Central memory CD8-positive, alpha-beta T cell (primary cell): Measurements from ENCODE around the gene AASDHPPT.
A peak's percentile ranks its signal among the peaks of the same experiment; 100 is the strongest.
"Not testable (repeated sequence)": the region's sequence is repeated elsewhere in the genome, so short reads cannot be mapped to it uniquely, and the experiment has no call there.

Experiments
- ATAC-seq: fragments of 150-1000 bp; cut with Tn5 transposase; replicated peaks from 2 replicates; pipeline ENCODE4 v1.10.0; 2022; ENCODE audit warnings: mild to moderate bottlenecking, moderate FRiP score, moderate number of reproducible peaks; ENCODE audit not compliant: poor library complexity, severe bottlenecking; ENCODE audit errors: extremely low read depth
- DNase-seq, 2 donors: peaks; one replicate each; pipeline ENCODE4 v3.0.0; 2021; ENCODE audit warnings: low spot score in 2 of 2
- H3K27ac Mint-ChIP-seq: one replicate; pipeline ENCODE4 v1.8.0; 2022; ENCODE audit warnings: low read depth, mild to moderate bottlenecking, moderate library complexity, mixed read lengths
- H3K27me3 Mint-ChIP-seq: one replicate; pipeline ENCODE4 v1.8.0; 2022; ENCODE audit warnings: mixed read lengths
- H3K36me3 Mint-ChIP-seq: one replicate; pipeline ENCODE4 v1.8.0; 2022; ENCODE audit warnings: mild to moderate bottlenecking, moderate library complexity, mixed read lengths; ENCODE audit not compliant: insufficient read depth
- H3K4me1 Mint-ChIP-seq: one replicate; pipeline ENCODE4 v1.8.0; 2022; ENCODE audit warnings: mixed read lengths
- H3K4me3 Mint-ChIP-seq: one replicate; pipeline ENCODE4 v1.8.0; 2022; ENCODE audit warnings: mild to moderate bottlenecking, moderate library complexity, mixed read lengths
- H3K9me3 Mint-ChIP-seq: one replicate; pipeline ENCODE4 v1.8.0; 2022; ENCODE audit warnings: mixed read lengths

AASDHPPT gene

GRCh38 chr11:106077609-106078455 is at the start of gene AASDHPPT:
Gene AASDHPPT, plus strand, starts transcription at chr11:106077662. Its CDS starts 49 bp downstream, at chr11:106077711.
- peak within 1 kb of the TSS; percentile 95 for H3K4me3 Mint-ChIP-seq
- ATAC-seq (peak; percentile 12), DNase-seq (no peak)
- peak within 1 kb of the TSS; percentile 95 for H3K27ac Mint-ChIP-seq
- H3K4me1 Mint-ChIP-seq = peaks cover 63% of the 10 kb centered on the region
- peaks cover 32% of the 10 kb centered on the region for H3K36me3 Mint-ChIP-seq
- no peaks in the 10 kb centered on the region for H3K27me3 Mint-ChIP-seq
- no peaks in the 10 kb centered on the region for H3K9me3 Mint-ChIP-seq

DNA sequence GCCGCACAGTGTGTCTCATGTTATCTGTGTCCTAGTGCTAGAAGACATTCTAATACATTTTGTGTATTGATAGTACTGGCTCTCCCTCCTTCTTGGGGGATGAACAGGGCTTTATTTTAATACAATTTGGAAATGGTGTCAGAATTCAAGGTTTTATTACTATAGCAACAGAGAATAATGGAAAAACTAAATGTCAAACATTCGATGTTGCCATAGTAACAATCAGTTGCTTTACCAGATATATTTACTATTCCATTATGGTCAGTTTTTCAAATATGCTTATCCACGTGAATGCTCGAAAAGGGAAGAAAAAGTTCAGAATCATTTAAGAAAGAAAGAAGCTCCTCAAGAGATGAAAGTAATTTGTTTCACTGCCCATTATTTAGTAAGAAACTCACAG is 46.9 kb upstream of the AASDHPPT start:
- no peaks in the 10 kb centered on the region for H3K4me1 Mint-ChIP-seq
- peaks cover 47% of the 10 kb centered on the region for H3K27me3 Mint-ChIP-seq
- no peak overlapping the region for H3K27ac Mint-ChIP-seq
- ATAC-seq (no peak), DNase-seq (no peak)
- H3K4me3 Mint-ChIP-seq = no peak overlapping the region
- H3K36me3 Mint-ChIP-seq = no peaks in the 10 kb centered on the region
- H3K9me3 Mint-ChIP-seq = no peaks in the 10 kb centered on the region

- no peaks in the 10 kb centered on the region for H3K36me3 Mint-ChIP-seq
- no peaks in the 10 kb centered on the region for H3K9me3 Mint-ChIP-seq
- no peaks in the 10 kb centered on the region for H3K4me1 Mint-ChIP-seq
- peaks cover 51% of the 10 kb centered on the region for H3K27me3 Mint-ChIP-seq
- no peak overlapping the region for H3K27ac Mint-ChIP-seq
- no peak for ATAC-seq
- no peak overlapping the region for H3K4me3 Mint-ChIP-seq
- no peak for DNase-seq
Observed at GRCh38 chr11:106031202-106031810, 46.2 kb upstream of the AASDHPPT start.

GRCh38 chr11:106031936-106032335 is 45.5 kb upstream of the AASDHPPT start:
- Mint-ChIP-seq H3K4me1 (no peaks in the 10 kb centered on the region), H3K9me3 (no peaks in the 10 kb centered on the region), H3K27me3 (peaks cover 51% of the 10 kb centered on the region), H3K4me3 (no peak overlapping the region), H3K27ac (no peak overlapping the region), H3K36me3 (no peaks in the 10 kb centered on the region)
- ATAC-seq (no peak), DNase-seq (no peak)

DNA sequence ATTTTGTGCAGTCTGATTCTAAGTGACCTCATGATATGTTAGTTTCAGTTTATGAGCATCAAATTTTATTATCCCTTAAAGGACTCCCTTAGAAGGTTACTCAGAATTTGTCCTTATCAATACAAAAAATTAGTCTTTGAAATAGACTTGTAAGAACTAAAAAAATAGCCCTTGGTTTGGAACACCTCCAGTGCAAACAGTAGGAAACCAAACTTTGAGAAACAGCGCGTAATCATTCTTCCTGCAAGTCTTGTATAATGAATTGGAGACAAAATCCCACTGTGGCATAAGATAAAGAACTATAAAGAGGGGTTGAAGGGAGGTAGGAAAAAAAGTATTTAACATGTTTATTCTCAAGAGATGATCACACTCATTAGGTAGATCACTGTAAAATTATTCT is 44.6 kb upstream of the AASDHPPT start:
- no peaks in the 10 kb centered on the region for H3K4me1 Mint-ChIP-seq
- H3K27me3 Mint-ChIP-seq = peaks cover 55% of the 10 kb centered on the region
- H3K9me3 Mint-ChIP-seq = no peaks in the 10 kb centered on the region
- ATAC-seq (no peak), DNase-seq (no peak)
- no peaks in the 10 kb centered on the region for H3K36me3 Mint-ChIP-seq
- H3K27ac Mint-ChIP-seq = no peak overlapping the region
- H3K4me3 Mint-ChIP-seq = no peak overlapping the region

DNA sequence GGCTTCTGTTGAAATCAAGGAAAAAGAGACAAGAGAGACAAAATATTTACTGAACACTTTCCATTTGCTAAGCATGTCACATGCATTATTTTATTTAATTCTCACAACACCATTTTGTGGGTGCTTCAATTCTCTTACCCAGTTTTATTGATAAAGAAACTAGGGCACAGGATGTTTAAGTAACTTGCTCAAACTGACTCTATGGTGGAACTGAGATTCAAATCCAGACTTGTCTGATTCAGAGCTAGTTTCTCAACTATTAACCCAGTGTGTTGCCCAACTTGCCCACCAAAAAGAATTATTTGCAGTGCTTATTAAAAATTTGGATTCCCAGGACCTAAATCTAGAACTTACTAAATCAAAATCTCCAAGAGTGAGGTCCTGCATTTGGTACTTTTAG is 33.9 kb upstream of the AASDHPPT start:
- ATAC-seq (no peak), DNase-seq (no peak)
- H3K4me1 Mint-ChIP-seq = no peaks in the 10 kb centered on the region
- H3K27me3 Mint-ChIP-seq = peaks cover 31% of the 10 kb centered on the region
- no peaks in the 10 kb centered on the region for H3K36me3 Mint-ChIP-seq
- no peaks in the 10 kb centered on the region for H3K9me3 Mint-ChIP-seq
- no peak overlapping the region for H3K27ac Mint-ChIP-seq
- no peak overlapping the region for H3K4me3 Mint-ChIP-seq

GRCh38 chr11:106047631-106048030 is 29.8 kb upstream of the AASDHPPT start:
- no peak overlapping the region for H3K27ac Mint-ChIP-seq
- ATAC-seq = no peak
- H3K9me3 Mint-ChIP-seq = no peaks in the 10 kb centered on the region
- no peak for DNase-seq
- H3K4me1 Mint-ChIP-seq = no peaks in the 10 kb centered on the region
- H3K27me3 Mint-ChIP-seq = peaks cover 8% of the 10 kb centered on the region
- H3K36me3 Mint-ChIP-seq = no peaks in the 10 kb centered on the region
- H3K4me3 Mint-ChIP-seq = no peak overlapping the region

- no peak for ATAC-seq
- Mint-ChIP-seq H3K36me3 (no peaks in the 10 kb centered on the region), H3K27ac (no peak overlapping the region)
Observed at GRCh38 chr11:106049727-106050476, 27.6 kb upstream of the AASDHPPT start.

DNA sequence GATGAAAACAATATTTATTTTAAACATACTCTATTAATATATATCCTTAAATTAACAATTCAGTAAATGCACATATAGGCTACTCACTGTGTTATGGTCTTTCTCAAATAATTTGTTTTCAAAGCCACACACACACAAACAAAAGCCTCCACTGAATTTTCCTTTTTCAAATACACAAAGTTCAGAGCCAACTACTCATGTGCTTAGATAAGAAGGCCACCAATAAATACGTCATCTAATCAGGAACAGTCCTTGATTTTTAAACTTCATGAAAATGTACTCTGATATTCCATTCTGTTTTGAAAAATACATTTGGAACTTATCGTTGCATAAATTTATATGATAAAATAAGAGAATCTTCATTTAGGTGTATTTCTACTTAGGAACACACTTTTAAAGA is 26.4 kb upstream of the AASDHPPT start:
- no peaks in the 10 kb centered on the region for H3K9me3 Mint-ChIP-seq
- no peaks in the 10 kb centered on the region for H3K27me3 Mint-ChIP-seq

More at GRCh38 chr11:106049727-106050476, 27.6 kb upstream of the AASDHPPT start:
- no peak for DNase-seq
- Mint-ChIP-seq H3K4me1 (no peaks in the 10 kb centered on the region), H3K27me3 (no peaks in the 10 kb centered on the region), H3K4me3 (no peak overlapping the region), H3K9me3 (no peaks in the 10 kb centered on the region)

GRCh38 chr11:106058377-106058776 is 19.1 kb upstream of the AASDHPPT start:
- DNase-seq, H3K9me3 Mint-ChIP-seq, H3K27ac Mint-ChIP-seq, H3K27me3 Mint-ChIP-seq, ATAC-seq, H3K4me3 Mint-ChIP-seq: not testable (repeated sequence)
- H3K36me3 Mint-ChIP-seq = peaks cover 15% of the 10 kb centered on the region
- peaks cover 21% of the 10 kb centered on the region for H3K4me1 Mint-ChIP-seq

More for the DNA sequence above, 26.4 kb upstream of the AASDHPPT start:
- no peak overlapping the region for H3K27ac Mint-ChIP-seq
- H3K4me1 Mint-ChIP-seq = no peaks in the 10 kb centered on the region
- no peaks in the 10 kb centered on the region for H3K36me3 Mint-ChIP-seq
- H3K4me3 Mint-ChIP-seq = no peak overlapping the region
- ATAC-seq (no peak), DNase-seq (no peak)

GRCh38 chr11:106059617-106060016 is 17.8 kb upstream of the AASDHPPT start:
- Mint-ChIP-seq H3K4me3 (no peak overlapping the region), H3K4me1 (peaks cover 21% of the 10 kb centered on the region), H3K9me3 (no peaks in the 10 kb centered on the region), H3K36me3 (peaks cover 16% of the 10 kb centered on the region), H3K27ac (no peak overlapping the region), H3K27me3 (no peaks in the 10 kb centered on the region)
- ATAC-seq = no peak
- DNase-seq = no peak

DNA sequence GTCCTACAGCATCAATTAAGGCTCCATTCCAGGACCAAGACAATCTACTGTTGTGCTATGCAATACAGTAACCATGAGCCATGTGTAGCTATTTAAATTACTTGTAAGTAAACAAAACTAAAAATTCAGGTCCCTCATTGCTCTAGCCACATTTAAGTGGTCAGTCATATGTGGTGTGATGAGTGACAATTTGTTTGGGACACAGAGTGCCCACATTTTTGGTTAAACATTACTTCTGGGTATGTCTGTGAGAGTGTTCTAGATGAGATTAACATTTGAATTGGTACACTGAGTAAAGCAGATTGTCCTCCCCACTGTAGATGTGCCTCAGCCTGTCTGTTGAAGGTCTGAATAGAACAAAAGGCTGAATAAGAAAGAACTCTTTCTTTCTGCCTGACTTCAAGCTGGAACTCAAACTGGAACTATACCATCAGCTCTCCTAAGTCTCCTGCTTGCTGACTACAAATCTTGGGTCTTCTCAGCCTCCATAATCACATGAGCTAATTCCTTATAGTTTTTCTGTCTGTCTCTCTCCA is 16.1 kb upstream of the AASDHPPT start:
- Mint-ChIP-seq H3K9me3 (no peaks in the 10 kb centered on the region), H3K4me3 (no peak overlapping the region), H3K4me1 (peaks cover 21% of the 10 kb centered on the region), H3K27me3 (no peaks in the 10 kb centered on the region), H3K36me3 (peaks cover 19% of the 10 kb centered on the region), H3K27ac (no peak overlapping the region)
- ATAC-seq = no peak
- DNase-seq = no peak
